SK-N-SH treated with all-trans-retinoic acid at 6 μM for 48 hours (cell line): ENCODE data around the gene PREB.
"Not testable (repeated sequence)": the region's sequence is repeated elsewhere in the genome, so short reads cannot be mapped to it uniquely, and the experiment has no call there.

Source experiments
- ATAC-seq: fragments of 200-7000 bp; cut with Tn5 transposase; 3 replicates; pipeline ENCODE4 v1.9.1; 2020; ENCODE audit warnings: mild to moderate bottlenecking, moderate library complexity
- ARNTL ChIP-seq: fragments of 450-650 bp; formaldehyde crosslinking; IDR thresholded peaks from 2 replicates; pipeline ENCODE4 v1.5.0; 2020; ENCODE audit warnings: low read depth, mild to moderate bottlenecking, moderate library complexity, borderline replicate concordance
- BACH2 ChIP-seq: fragments of 250-450 bp; sonication (Bioruptor Pico); IDR thresholded peaks from 2 replicates; pipeline ENCODE4 v1.9.0; 2021; ENCODE audit warnings: mild to moderate bottlenecking, borderline replicate concordance
- CREB5 ChIP-seq: fragments of 250-450 bp; sonication (Bioruptor Pico); IDR thresholded peaks from 2 replicates; pipeline ENCODE4 v1.5.1; 2020; ENCODE audit warnings: low read depth, mild to moderate bottlenecking, moderate library complexity
- CSDC2 ChIP-seq: fragments of 250-450 bp; sonication (Bioruptor Pico); IDR thresholded peaks from 2 replicates; pipeline ENCODE4 v1.5.0; 2020; ENCODE audit warnings: mild to moderate bottlenecking, moderate library complexity
- CSRNP3 ChIP-seq: fragments of 250-450 bp; sonication (Bioruptor Pico); IDR thresholded peaks from 2 replicates; pipeline ENCODE4 v1.5.1; 2021; ENCODE audit warnings: mild to moderate bottlenecking, moderate library complexity
- ESRRG ChIP-seq: fragments of 250-450 bp; sonication (Bioruptor Pico); IDR thresholded peaks from 2 replicates; pipeline ENCODE4 v1.6.1; 2021; ENCODE audit warnings: mild to moderate bottlenecking
- GLIS3 ChIP-seq: fragments of 250-450 bp; sonication (Bioruptor Pico); IDR thresholded peaks from 2 replicates; pipeline ENCODE4 v1.5.0; 2020; ENCODE audit warnings: mild to moderate bottlenecking, moderate library complexity
- ISL1 ChIP-seq: fragments of 250-450 bp; sonication (Bioruptor Pico); IDR thresholded peaks from 2 replicates; pipeline ENCODE4 v2.1.2; 2022; ENCODE audit warnings: mild to moderate bottlenecking, moderate library complexity
- OSR1 ChIP-seq: fragments of 250-450 bp; sonication (Bioruptor Pico); IDR thresholded peaks from 2 replicates; pipeline ENCODE4 v1.8.0; 2022; ENCODE audit warnings: moderate library complexity, mild to moderate bottlenecking, inconsistent platforms
- PATZ1 ChIP-seq: fragments of 250-450 bp; sonication (Bioruptor Pico); IDR thresholded peaks from 2 replicates; pipeline ENCODE4 v1.8.0; 2020; ENCODE audit warnings: mild to moderate bottlenecking, moderate library complexity, borderline replicate concordance
- POU6F1 ChIP-seq: fragments of 250-450 bp; sonication (Bioruptor Pico); IDR thresholded peaks from 2 replicates; pipeline ENCODE4 v1.8.0; 2021; ENCODE audit warnings: low read depth, mild to moderate bottlenecking, moderate library complexity, borderline replicate concordance
- PPARA ChIP-seq: fragments of 250-450 bp; sonication (Bioruptor Pico); IDR thresholded peaks from 2 replicates; pipeline ENCODE4 v1.5.0; 2020; ENCODE audit warnings: mild to moderate bottlenecking, borderline replicate concordance
- RARB ChIP-seq: fragments of 250-450 bp; sonication (Bioruptor Pico); IDR thresholded peaks from 2 replicates; pipeline ENCODE4 v1.8.0; 2021; ENCODE audit warnings: mild to moderate bottlenecking, moderate library complexity
- SNAI2 ChIP-seq: fragments of 250-450 bp; sonication (Bioruptor Pico); IDR thresholded peaks from 2 replicates; pipeline ENCODE4 v1.5.0; 2020; ENCODE audit warnings: mild to moderate bottlenecking, moderate library complexity
- TCF4 ChIP-seq: fragments of 250-450 bp; sonication (Bioruptor Pico); IDR thresholded peaks from 2 replicates; pipeline ENCODE4 v1.8.0; 2021; ENCODE audit warnings: mild to moderate bottlenecking, moderate library complexity, borderline replicate concordance
- TOX ChIP-seq: fragments of 250-450 bp; sonication (Bioruptor Pico); IDR thresholded peaks from 2 replicates; pipeline ENCODE4 v1.8.0; 2021; ENCODE audit warnings: mild to moderate bottlenecking, moderate library complexity, borderline replicate concordance
- TSHZ2 ChIP-seq: fragments of 250-450 bp; sonication (Bioruptor Pico); IDR thresholded peaks from 2 replicates; pipeline ENCODE4 v1.5.0; 2020; ENCODE audit warnings: mild to moderate bottlenecking, moderate library complexity
- ZC3H10 ChIP-seq: fragments of 250-450 bp; sonication (Bioruptor Pico); IDR thresholded peaks from 2 replicates; pipeline ENCODE4 v1.5.1; 2021; ENCODE audit warnings: mild to moderate bottlenecking, moderate library complexity
- ZFP3 ChIP-seq: fragments of 250-450 bp; sonication (Bioruptor Pico); IDR thresholded peaks from 2 replicates; pipeline ENCODE4 v1.5.0; 2020; ENCODE audit warnings: mild to moderate bottlenecking, moderate library complexity
- ZFP30 ChIP-seq: fragments of 450-650 bp; formaldehyde crosslinking; IDR thresholded peaks from 2 replicates; pipeline ENCODE4 v1.5.0; 2022; ENCODE audit warnings: mild to moderate bottlenecking, moderate library complexity
- ZNF565 ChIP-seq: fragments of 450-650 bp; formaldehyde crosslinking; conservative IDR thresholded peaks from 2 replicates; pipeline ENCODE4 v1.5.0; 2020; ENCODE audit warnings: low read depth, mild to moderate bottlenecking, moderate library complexity
- ZNF70 ChIP-seq: fragments of 450-650 bp; formaldehyde crosslinking; IDR thresholded peaks from 2 replicates; pipeline ENCODE4 v1.5.0; 2020; ENCODE audit warnings: mild to moderate bottlenecking, moderate library complexity
- ZNF8 ChIP-seq: fragments of 450-650 bp; formaldehyde crosslinking; IDR thresholded peaks from 2 replicates; pipeline ENCODE4 v1.5.0; 2020; ENCODE audit warnings: mild to moderate bottlenecking, moderate library complexity

Gene PREB

GRCh38 chr2:27121906-27122305, 12.5 kb downstream of the PREB start:
- ATAC-seq: no peak
- TF ChIP-seq TCF4 (CRISPR knock-in tag) (no peak), SNAI2 (CRISPR knock-in tag) (no peak), GLIS3 (no peak), CREB5 (CRISPR knock-in tag) (no peak)

- not testable (repeated sequence) for ATAC-seq
Observed at GRCh38 chr2:27119330-27119670, 15.1 kb downstream of the PREB start.

GRCh38 chr2:27118525-27119329, 15.7 kb downstream of the PREB start, which contains the start of gene CGREF1:
Gene CGREF1 (minus strand): TSS chr2:27119128. CDS start chr2:27104366, 14,762 bp downstream.
- TF ChIP-seq ESRRG (no peak), ZNF8 (CRISPR knock-in tag) (no peak), CSDC2 (no peak), GLIS3 (no peak), SNAI2 (CRISPR knock-in tag) (no peak), ZNF565 (CRISPR knock-in tag) (0 out of 2 replicates have a peak, but pooled peaks have one; percentile 17), PPARA (CRISPR knock-in tag) (no peak), ZFP30 (CRISPR knock-in tag) (peak; percentile 30; the same call in 1 of the 2 replicates), TOX (CRISPR knock-in tag) (no peak), ISL1 (CRISPR knock-in tag) (no peak), CSRNP3 (CRISPR knock-in tag) (no peak), TCF4 (CRISPR knock-in tag) (no peak), ZNF70 (CRISPR knock-in tag) (no peak), BACH2 (0 out of 2 replicates have a peak, but pooled peaks have one; percentile 2), RARB (CRISPR knock-in tag) (no peak), ARNTL (CRISPR knock-in tag) (no peak), CREB5 (CRISPR knock-in tag) (no peak), ZC3H10 (no peak), POU6F1 (CRISPR knock-in tag) (no peak), PATZ1 (CRISPR knock-in tag) (no peak), OSR1 (CRISPR knock-in tag) (no peak), ZFP3 (no peak), TSHZ2 (CRISPR knock-in tag) (no peak; the same call in 1 of the 2 replicates)
- ATAC-seq: peak; percentile 50
